ENCODE measurements around the gene IL1A. TPM values are rescaled to one million over a fixed set of nuclear protein-coding genes. Genes with fewer than 3 reads are reported as not detected.

The IL1A gene
- total and polyA plus RNA-seq, 4 donors, result 1.1 to 15.5 (median 2.4) TPM

- Histone ChIP-seq H3K9me3 (ENCODE audit: control insufficient read depth in 4 of 4, insufficient read depth in 3 of 4, low read length in 3 of 4) (no peaks in the 10 kb centered on the region), H3K27ac (ENCODE audit: low read depth in 1 of 2, low read length in 1 of 2) (no peak overlapping the region), H3K27me3 (ENCODE audit: control insufficient read depth in 3 of 3, insufficient read depth in 3 of 3, low read length in 2 of 3) (no peaks in the 10 kb centered on the region), H3K4me1 (ENCODE audit: control insufficient read depth in 5 of 5, insufficient read depth in 5 of 5, low read length in 5 of 5) (peaks cover 0 to 20% (median 5%) of the 10 kb centered on the region in 5 donors), H3K9ac (ENCODE audit: insufficient read depth in 1 of 2, low read length in 2 of 2) (no peak overlapping the region), H3K36me3 (ENCODE audit: control insufficient read depth in 4 of 4, insufficient read depth in 4 of 4, low read length in 4 of 4) (no peaks in the 10 kb centered on the region), H3K4me3 (no peak overlapping the region)
- no peak for DNase-seq
- 65 to 77% methylated on average over 7 to 8 of the region's 8 CpGs for WGBS, 2 donors
- ATAC-seq (ENCODE audit: insufficient read depth, low FRiP score), result no peak
- TF ChIP-seq, protein P1, sequence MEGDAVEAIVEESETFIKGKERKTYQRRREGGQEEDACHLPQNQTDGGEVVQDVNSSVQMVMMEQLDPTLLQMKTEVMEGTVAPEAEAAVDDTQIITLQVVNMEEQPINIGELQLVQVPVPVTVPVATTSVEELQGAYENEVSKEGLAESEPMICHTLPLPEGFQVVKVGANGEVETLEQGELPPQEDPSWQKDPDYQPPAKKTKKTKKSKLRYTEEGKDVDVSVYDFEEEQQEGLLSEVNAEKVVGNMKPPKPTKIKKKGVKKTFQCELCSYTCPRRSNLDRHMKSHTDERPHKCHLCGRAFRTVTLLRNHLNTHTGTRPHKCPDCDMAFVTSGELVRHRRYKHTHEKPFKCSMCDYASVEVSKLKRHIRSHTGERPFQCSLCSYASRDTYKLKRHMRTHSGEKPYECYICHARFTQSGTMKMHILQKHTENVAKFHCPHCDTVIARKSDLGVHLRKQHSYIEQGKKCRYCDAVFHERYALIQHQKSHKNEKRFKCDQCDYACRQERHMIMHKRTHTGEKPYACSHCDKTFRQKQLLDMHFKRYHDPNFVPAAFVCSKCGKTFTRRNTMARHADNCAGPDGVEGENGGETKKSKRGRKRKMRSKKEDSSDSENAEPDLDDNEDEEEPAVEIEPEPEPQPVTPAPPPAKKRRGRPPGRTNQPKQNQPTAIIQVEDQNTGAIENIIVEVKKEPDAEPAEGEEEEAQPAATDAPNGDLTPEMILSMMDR (IDR thresholded peaks at IDR 0.05; ENCODE audit: control extremely low read depth, extremely low read depth), result no peak
These were observed 54.1 kb downstream of the IL1A start for GRCh38 chr2:112730216-112730615.

GRCh38 chr2:112728378-112729175 is 55.7 kb downstream of the IL1A start:
- TF ChIP-seq, protein P1 (IDR thresholded peaks at IDR 0.05; ENCODE audit: control extremely low read depth, extremely low read depth), result no peak
- H3K4me1 ChIP-seq (ENCODE audit: control insufficient read depth in 5 of 5, insufficient read depth in 5 of 5, low read length in 5 of 5), result peaks cover 0 to 9% (median 0%) of the 10 kb centered on the region in 5 donors
- H3K4me3 ChIP-seq, result no peak overlapping the region
- H3K9ac ChIP-seq (ENCODE audit: insufficient read depth in 1 of 2, low read length in 2 of 2), result no peak overlapping the region
- no peaks in the 10 kb centered on the region for H3K27me3 ChIP-seq (ENCODE audit: control insufficient read depth in 3 of 3, insufficient read depth in 3 of 3, low read length in 2 of 3)
- H3K36me3 ChIP-seq (ENCODE audit: control insufficient read depth in 4 of 4, insufficient read depth in 4 of 4, low read length in 4 of 4), result no peaks in the 10 kb centered on the region
- ATAC-seq (ENCODE audit: insufficient read depth, low FRiP score) (no peak), DNase-seq (no peak)
- no peak overlapping the region for H3K27ac ChIP-seq (ENCODE audit: low read depth in 1 of 2, low read length in 1 of 2)
- H3K9me3 ChIP-seq (ENCODE audit: control insufficient read depth in 4 of 4, insufficient read depth in 3 of 4, low read length in 3 of 4), result no peaks in the 10 kb centered on the region
- WGBS, 2 donors, result 45 to 51% methylated on average over 11 of the region's 11 CpGs

DNA sequence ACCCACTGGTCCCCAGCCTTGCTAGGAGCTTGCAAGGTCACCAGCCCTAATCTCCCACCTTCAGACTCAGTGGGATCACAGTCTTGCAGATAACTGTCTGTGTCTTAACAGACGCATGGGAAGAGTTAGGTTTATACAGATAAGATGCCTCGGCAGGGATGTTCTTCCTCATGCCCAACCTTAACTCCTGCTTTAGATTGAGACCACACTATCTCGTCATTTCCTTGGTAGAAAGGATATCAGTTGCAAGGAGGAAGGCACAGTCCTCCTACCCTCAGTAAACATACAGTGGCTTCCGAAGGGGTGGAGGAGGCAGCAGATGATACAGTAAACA is 56.3 kb downstream of the IL1A start:
- no peak for DNase-seq
- no peak overlapping the region for H3K4me3 ChIP-seq
- no peak for ATAC-seq (ENCODE audit: insufficient read depth, low FRiP score)
- H3K36me3 ChIP-seq (ENCODE audit: control insufficient read depth in 4 of 4, insufficient read depth in 4 of 4, low read length in 4 of 4), result no peaks in the 10 kb centered on the region
- H3K27ac ChIP-seq (ENCODE audit: low read depth in 1 of 2, low read length in 1 of 2), result no peak overlapping the region
- TF ChIP-seq, protein P1 (IDR thresholded peaks at IDR 0.05; ENCODE audit: control extremely low read depth, extremely low read depth), result no peak
- 25 to 48% methylated on average over 4 of the region's 4 CpGs for WGBS, 2 donors
- H3K4me1 ChIP-seq (ENCODE audit: control insufficient read depth in 5 of 5, insufficient read depth in 5 of 5, low read length in 5 of 5), result peaks cover 0 to 9% (median 0%) of the 10 kb centered on the region in 5 donors
- no peaks in the 10 kb centered on the region for H3K27me3 ChIP-seq (ENCODE audit: control insufficient read depth in 3 of 3, insufficient read depth in 3 of 3, low read length in 2 of 3)
- no peaks in the 10 kb centered on the region for H3K9me3 ChIP-seq (ENCODE audit: control insufficient read depth in 4 of 4, insufficient read depth in 3 of 4, low read length in 3 of 4)
- no peak overlapping the region for H3K9ac ChIP-seq (ENCODE audit: insufficient read depth in 1 of 2, low read length in 2 of 2)
